Loucy (cell line): ENCODE results near the gene CNTNAP3.
"Not testable (repeated sequence)": the region's sequence is repeated elsewhere in the genome, so short reads cannot be mapped to it uniquely, and the experiment has no call there.

Source experiments
- EZH2phosphoT487 ChIP-seq: fragments of 200-600 bp; IDR thresholded peaks from 2 replicates; pipeline ENCODE4 v1.6.1; 2018; ENCODE audit warnings: antibody characterized with exemption, mild to moderate bottlenecking, moderate library complexity, borderline replicate concordance
- TF ChIP-seq, protein P1 (sequence below): fragments of 200-600 bp; sonication (generic); conservative IDR thresholded peaks from 2 replicates; pipeline ENCODE4 v1.5.1; 2014; ENCODE audit warnings: mild to moderate bottlenecking, antibody characterized with exemption, low read length

DNA sequence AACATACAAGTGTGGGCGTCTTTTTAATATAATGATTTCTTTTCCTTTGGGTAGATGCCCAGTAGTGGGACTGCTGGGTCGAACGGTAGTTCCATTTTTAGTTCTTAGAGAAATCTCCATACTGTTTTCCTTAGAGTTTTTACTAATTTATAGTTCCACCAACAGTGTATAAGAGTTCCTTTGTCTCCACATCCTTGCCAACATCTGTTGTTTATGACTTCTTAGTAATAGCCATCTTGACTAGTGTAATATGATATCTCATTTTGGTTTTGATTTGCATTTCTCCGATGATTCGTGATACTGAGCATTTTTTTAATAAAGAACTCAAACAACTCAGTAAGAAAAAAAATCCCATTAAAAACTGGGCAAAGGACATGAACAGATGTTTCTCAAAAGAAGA lies 225.0 kb downstream of the CNTNAP3 start:
- TF ChIP-seq, protein P1, sequence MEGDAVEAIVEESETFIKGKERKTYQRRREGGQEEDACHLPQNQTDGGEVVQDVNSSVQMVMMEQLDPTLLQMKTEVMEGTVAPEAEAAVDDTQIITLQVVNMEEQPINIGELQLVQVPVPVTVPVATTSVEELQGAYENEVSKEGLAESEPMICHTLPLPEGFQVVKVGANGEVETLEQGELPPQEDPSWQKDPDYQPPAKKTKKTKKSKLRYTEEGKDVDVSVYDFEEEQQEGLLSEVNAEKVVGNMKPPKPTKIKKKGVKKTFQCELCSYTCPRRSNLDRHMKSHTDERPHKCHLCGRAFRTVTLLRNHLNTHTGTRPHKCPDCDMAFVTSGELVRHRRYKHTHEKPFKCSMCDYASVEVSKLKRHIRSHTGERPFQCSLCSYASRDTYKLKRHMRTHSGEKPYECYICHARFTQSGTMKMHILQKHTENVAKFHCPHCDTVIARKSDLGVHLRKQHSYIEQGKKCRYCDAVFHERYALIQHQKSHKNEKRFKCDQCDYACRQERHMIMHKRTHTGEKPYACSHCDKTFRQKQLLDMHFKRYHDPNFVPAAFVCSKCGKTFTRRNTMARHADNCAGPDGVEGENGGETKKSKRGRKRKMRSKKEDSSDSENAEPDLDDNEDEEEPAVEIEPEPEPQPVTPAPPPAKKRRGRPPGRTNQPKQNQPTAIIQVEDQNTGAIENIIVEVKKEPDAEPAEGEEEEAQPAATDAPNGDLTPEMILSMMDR = not testable (repeated sequence)
- not testable (repeated sequence) for TF ChIP-seq EZH2phosphoT487
